Esophagus muscularis mucosa (tissue), 4 donors: ENCODE results near the gene CXCL8. TPM values are rescaled to one million over a fixed set of nuclear protein-coding genes. Genes with fewer than 3 reads are reported as not detected.
A peak's percentile ranks its signal among the peaks of the same experiment; 100 is the strongest.

ENCODE experiments used
- DNase-seq: peaks from one replicate; pipeline ENCODE4 v3.0.0-alpha.2; 2017; ENCODE audit errors: extremely low spot score
- H3K27ac ChIP-seq, 4 donors: fragments of 200-600 bp; sonication (generic); replicated peaks in 1 of 4; 1 replicate in 3 of 4; 2 replicates in 1 of 4; pipeline ENCODE4 v1.5.1; 2016 to 2019; ENCODE audit warnings: mild to moderate bottlenecking in 1 of 4
- H3K27me3 ChIP-seq, 4 donors: fragments of 200-600 bp; sonication (generic); one replicate each; pipeline versions ENCODE4 v1.5.1 to v1.6.0; 2016 to 2019
- H3K36me3 ChIP-seq, 4 donors: fragments of 200-600 bp; sonication (generic); one replicate each; pipeline ENCODE4 v1.5.1; 2016 to 2019
- H3K4me1 ChIP-seq, 4 donors: fragments of 200-600 bp; sonication (generic); one replicate each; pipeline ENCODE4 v1.5.1; 2016 to 2019
- H3K4me3 ChIP-seq, 4 donors: fragments of 200-600 bp; sonication (generic); 1 replicate in 2 of 4; 2 replicates in 2 of 4; pipeline ENCODE4 v1.5.1; 2016 to 2019; ENCODE audit warnings: mild to moderate bottlenecking in 4 of 4, moderate library complexity in 1 of 4
- H3K9me3 ChIP-seq, 4 donors: fragments of 200-600 bp; sonication (generic); 1 replicate in 3 of 4; 2 replicates in 1 of 4; pipeline ENCODE4 v1.5.1; 2016 to 2019
- EP300 ChIP-seq: sonication (generic); formaldehyde crosslinking; IDR thresholded peaks from one replicate; pipeline ENCODE4 v1.6.1; 2017; ENCODE audit warnings: antibody characterized with exemption
- POLR2A ChIP-seq: fragments of 450-650 bp; IDR thresholded peaks from one replicate; pipeline ENCODE4 v1.6.1; 2017; ENCODE audit warnings: antibody characterized with exemption, moderate library complexity, mild to moderate bottlenecking, low read depth
- POLR2AphosphoS5 ChIP-seq, 2 donors: sonication (generic); formaldehyde crosslinking; IDR thresholded peaks; one replicate each; pipeline ENCODE4 v1.6.1; 2017; ENCODE audit warnings: antibody characterized with exemption in 2 of 2
- WGBS: methylation state at CpG from one replicate; pipeline ENCODE4 v1.1.5; 2018; 5-methylcytosine and 5-hydroxymethylcytosine counted together
- intact Hi-C: fragments of 100-400 bp; cut with DNase I; formaldehyde crosslinking; loops from one replicate; pipeline ENCODE4 v1.15.1; 2023
- total RNA-seq, 4 donors: library from RNA; depleted of rRNA; stranded (reverse); fragments of >200 nt; gene quantifications; one replicate each; pipeline versions ENCODE4 v1.1.0 to v1.2.1, GENCODE V29; 2016
- TF ChIP-seq, protein P1 (sequence below), 3 experiments: fragments of 200-600 bp in 2 of 3; fragments of 450-650 bp in 1 of 3; sonication (generic) in 2 of 3; IDR thresholded peaks; one replicate each; pipeline ENCODE4 v1.5.1; 2017 to 2019; ENCODE audit warnings: antibody characterized with exemption in 3 of 3, mild to moderate bottlenecking in 2 of 3, moderate library complexity in 1 of 3

Gene CXCL8
- total RNA-seq, 4 donors from 2014 or later, result 8.0 TPM; not detected in 3

DNA sequence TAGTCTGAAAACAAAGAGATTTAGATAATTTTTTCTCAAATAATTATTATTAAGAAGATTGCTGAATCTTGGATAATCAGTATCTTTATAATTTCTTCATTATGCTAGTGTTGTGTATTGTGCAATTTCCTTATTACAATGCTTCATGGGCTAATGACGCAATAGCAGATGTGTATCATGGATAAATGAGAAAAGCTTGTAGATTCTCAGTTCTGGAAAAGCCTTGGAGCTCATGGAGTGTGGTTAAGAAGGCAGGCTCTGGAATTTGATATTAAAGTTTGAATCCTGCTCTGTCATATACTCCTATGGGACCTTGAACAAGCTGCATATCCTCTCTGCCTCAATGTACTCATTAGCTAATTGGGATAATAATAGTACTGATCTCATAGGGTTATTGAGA lies 18.9 kb upstream of the CXCL8 start:
- Histone ChIP-seq H3K27ac (no peak overlapping the region), H3K4me1 (peaks cover 0 to 3% (median 0%) of the 10 kb centered on the region in 4 donors), H3K4me3 (no peak overlapping the region), H3K27me3 (no peaks in the 10 kb centered on the region), H3K9me3 (no peaks in the 10 kb centered on the region), H3K36me3 (no peaks in the 10 kb centered on the region)
- no peak for DNase-seq
- TF ChIP-seq POLR2AphosphoS5 (IDR thresholded peaks at IDR 0.05), result peak in 1 of 2 donors; percentile 22
- no peak for TF ChIP-seq EP300
- intact Hi-C loops, result no loop called here
- WGBS, result 73% methylated on average over 1 of the region's 1 CpG

DNA sequence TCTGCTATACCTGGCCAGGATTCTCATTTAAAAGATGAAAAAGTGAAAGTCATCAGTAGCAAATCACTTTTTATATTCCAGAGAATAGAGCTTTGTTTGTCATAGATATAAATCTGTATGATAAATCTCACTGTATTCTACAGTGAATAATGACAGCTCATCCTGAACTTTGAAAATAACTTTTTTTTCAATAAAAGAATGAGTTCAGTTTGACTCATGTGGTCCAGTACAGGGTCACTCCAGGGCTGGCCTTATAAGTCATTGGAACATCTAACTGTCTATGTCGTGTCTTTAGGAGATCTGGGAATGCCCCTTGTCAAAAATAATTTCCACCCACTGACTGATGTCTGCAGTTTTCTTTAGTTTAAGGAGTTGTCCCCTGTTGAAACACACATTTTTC lies 18.5 kb upstream of the CXCL8 start:
- H3K4me3 ChIP-seq, result no peak overlapping the region
- H3K9me3 ChIP-seq, result no peaks in the 10 kb centered on the region
- TF ChIP-seq EP300 (no peak), POLR2AphosphoS5 (IDR thresholded peaks at IDR 0.05) (no peak), POLR2A (no peak)
- TF ChIP-seq, protein P1, sequence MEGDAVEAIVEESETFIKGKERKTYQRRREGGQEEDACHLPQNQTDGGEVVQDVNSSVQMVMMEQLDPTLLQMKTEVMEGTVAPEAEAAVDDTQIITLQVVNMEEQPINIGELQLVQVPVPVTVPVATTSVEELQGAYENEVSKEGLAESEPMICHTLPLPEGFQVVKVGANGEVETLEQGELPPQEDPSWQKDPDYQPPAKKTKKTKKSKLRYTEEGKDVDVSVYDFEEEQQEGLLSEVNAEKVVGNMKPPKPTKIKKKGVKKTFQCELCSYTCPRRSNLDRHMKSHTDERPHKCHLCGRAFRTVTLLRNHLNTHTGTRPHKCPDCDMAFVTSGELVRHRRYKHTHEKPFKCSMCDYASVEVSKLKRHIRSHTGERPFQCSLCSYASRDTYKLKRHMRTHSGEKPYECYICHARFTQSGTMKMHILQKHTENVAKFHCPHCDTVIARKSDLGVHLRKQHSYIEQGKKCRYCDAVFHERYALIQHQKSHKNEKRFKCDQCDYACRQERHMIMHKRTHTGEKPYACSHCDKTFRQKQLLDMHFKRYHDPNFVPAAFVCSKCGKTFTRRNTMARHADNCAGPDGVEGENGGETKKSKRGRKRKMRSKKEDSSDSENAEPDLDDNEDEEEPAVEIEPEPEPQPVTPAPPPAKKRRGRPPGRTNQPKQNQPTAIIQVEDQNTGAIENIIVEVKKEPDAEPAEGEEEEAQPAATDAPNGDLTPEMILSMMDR (IDR thresholded peaks at IDR 0.05), result no peak
- intact Hi-C loops, result no loop called here
- peaks cover 0 to 3% (median 0%) of the 10 kb centered on the region in 4 donors for H3K4me1 ChIP-seq
- H3K27ac ChIP-seq, result no peak overlapping the region
- whole genome bisulfite sequencing, result 71% methylated on average over 1 of the region's 1 CpG
- no peaks in the 10 kb centered on the region for H3K36me3 ChIP-seq
- no peak for DNase-seq
- H3K27me3 ChIP-seq, result no peaks in the 10 kb centered on the region

DNA sequence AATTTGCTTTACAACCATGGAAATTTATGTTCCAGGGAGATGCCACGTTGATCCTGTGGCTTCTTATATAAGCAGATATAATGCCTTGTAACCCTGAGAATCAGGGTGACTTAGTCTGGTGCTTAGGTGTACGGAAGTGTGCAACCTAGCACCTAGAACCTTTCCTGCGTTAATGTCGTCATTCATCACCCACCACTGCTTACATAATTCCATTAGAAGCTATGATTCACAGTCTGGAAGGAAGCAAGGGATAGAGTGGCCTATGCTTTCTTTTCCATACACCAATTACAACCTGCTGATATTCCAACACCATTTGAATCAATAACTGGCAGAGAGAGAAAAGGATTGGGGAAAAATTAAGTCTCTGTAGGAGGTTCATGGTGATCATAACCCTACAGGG lies 17.3 kb upstream of the CXCL8 start:
- no peak for DNase-seq
- Histone ChIP-seq H3K27ac (no peak overlapping the region), H3K27me3 (no peaks in the 10 kb centered on the region), H3K4me1 (peaks cover 0 to 3% (median 0%) of the 10 kb centered on the region in 4 donors), H3K4me3 (no peak overlapping the region), H3K9me3 (no peaks in the 10 kb centered on the region), H3K36me3 (no peaks in the 10 kb centered on the region)
- 80% methylated on average over 4 of the region's 4 CpGs for whole genome bisulfite sequencing
- intact Hi-C loops, result no loop called here
- TF ChIP-seq EP300 (no peak), POLR2A (no peak), POLR2AphosphoS5 (IDR thresholded peaks at IDR 0.05) (no peak)
- TF ChIP-seq, protein P1 (IDR thresholded peaks at IDR 0.05), result no peak

DNA sequence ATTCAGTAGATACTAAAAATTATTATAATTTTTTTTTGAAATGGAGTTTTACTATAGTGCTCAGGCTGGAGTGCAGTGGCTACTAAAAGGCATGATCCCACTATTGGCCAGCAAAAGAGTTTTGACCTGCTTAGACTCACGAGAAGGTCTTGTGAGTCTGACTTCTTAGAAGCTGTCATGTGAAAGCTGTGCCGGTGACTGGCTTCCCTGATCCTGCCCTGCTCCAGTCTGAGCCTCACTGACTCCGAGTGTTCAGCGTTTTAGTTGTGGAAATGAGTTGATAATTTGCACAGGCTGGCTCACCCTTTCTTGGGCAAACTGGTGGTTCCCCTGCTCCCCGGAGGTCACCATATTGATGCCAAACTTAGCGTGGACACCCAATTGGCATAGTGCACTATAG lies 16.4 kb upstream of the CXCL8 start:
- H3K27ac ChIP-seq, result no peak overlapping the region
- no peak for DNase-seq
- no peaks in the 10 kb centered on the region for H3K36me3 ChIP-seq
- intact Hi-C loops, result no loop called here
- H3K9me3 ChIP-seq, result no peaks in the 10 kb centered on the region
- no peak overlapping the region for H3K4me3 ChIP-seq
- no peak for TF ChIP-seq EP300
- TF ChIP-seq, protein P1 (IDR thresholded peaks at IDR 0.05), result no peak
- TF ChIP-seq POLR2AphosphoS5 (IDR thresholded peaks at IDR 0.05), result no peak
- no peak for TF ChIP-seq POLR2A
- WGBS, result 85% methylated on average over 6 of the region's 6 CpGs
- H3K4me1 ChIP-seq, result peaks cover 0 to 3% (median 0%) of the 10 kb centered on the region in 4 donors
- H3K27me3 ChIP-seq, result no peaks in the 10 kb centered on the region

DNA sequence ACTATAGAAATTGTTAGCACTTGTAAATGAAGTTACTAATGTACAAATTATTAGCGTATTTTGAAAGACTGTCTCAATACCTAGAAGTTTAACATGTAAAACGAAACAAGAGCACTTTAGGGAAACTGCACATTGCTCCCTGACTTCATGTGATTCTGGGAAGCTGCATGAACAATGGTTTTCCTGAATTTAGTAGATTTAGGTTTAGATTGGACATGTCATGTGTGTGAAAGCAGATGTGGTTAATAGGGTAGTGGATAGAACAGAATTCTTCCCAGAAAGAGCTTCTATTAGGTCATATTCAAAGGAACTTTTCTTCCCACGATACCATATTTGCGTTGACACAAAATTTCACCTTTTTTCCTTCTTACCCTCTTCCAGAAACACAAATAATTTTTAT lies 14.9 kb upstream of the CXCL8 start:
- TF ChIP-seq POLR2A (no peak), POLR2AphosphoS5 (IDR thresholded peaks at IDR 0.05) (no peak), EP300 (no peak)
- TF ChIP-seq, protein P1 (IDR thresholded peaks at IDR 0.05), result no peak
- 90% methylated on average over 4 of the region's 4 CpGs for WGBS
- no peak overlapping the region for H3K27ac ChIP-seq
- H3K4me3 ChIP-seq, result no peak overlapping the region
- H3K4me1 ChIP-seq, result peaks cover 0 to 4% (median 1%) of the 10 kb centered on the region in 4 donors
- DNase-seq, result no peak
- H3K9me3 ChIP-seq, result no peaks in the 10 kb centered on the region
- intact Hi-C loops, result loop anchor here (5.0 kb wide), 1 partner anchor 412 kb away; no protein-coding TSS in a partner anchor
- no peaks in the 10 kb centered on the region for H3K27me3 ChIP-seq
- no peaks in the 10 kb centered on the region for H3K36me3 ChIP-seq
